ENCODE data around the gene F5. TPM values are rescaled to one million over a fixed set of nuclear protein-coding genes. Genes with fewer than 3 reads are reported as not detected.

F5 gene
- total RNA-seq, 4 donors from 2014 or later: 0.79 to 3.0 (median 1.8) TPM

DNA sequence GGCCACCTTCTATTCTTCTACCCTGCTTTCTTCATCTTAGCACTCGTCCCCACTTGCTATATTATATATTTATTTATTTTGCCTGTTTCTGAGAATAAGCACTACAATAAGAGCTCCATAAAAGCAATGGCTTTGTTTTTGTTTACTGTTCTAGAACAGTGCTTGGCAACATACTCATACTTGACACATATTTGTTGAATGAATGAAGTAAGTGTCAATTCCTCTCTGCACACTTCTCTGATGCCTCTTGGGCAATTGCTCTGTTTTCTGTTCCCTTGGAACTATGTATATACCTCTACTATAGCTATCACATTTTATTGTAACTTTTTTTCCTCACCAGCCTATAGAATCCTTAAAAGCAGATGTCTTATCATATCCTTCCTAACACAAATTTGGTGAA, 93.0 kb downstream of the F5 start:
- WGBS, 2 donors: 93 to 96% methylated on average over 1 of the region's 1 CpG
- TF ChIP-seq, protein P1, sequence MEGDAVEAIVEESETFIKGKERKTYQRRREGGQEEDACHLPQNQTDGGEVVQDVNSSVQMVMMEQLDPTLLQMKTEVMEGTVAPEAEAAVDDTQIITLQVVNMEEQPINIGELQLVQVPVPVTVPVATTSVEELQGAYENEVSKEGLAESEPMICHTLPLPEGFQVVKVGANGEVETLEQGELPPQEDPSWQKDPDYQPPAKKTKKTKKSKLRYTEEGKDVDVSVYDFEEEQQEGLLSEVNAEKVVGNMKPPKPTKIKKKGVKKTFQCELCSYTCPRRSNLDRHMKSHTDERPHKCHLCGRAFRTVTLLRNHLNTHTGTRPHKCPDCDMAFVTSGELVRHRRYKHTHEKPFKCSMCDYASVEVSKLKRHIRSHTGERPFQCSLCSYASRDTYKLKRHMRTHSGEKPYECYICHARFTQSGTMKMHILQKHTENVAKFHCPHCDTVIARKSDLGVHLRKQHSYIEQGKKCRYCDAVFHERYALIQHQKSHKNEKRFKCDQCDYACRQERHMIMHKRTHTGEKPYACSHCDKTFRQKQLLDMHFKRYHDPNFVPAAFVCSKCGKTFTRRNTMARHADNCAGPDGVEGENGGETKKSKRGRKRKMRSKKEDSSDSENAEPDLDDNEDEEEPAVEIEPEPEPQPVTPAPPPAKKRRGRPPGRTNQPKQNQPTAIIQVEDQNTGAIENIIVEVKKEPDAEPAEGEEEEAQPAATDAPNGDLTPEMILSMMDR (IDR thresholded peaks at IDR 0.05): no peak
- TF ChIP-seq POLR2A (IDR thresholded peaks at IDR 0.05): no peak
- Histone ChIP-seq H3K9me3 (no peaks in the 10 kb centered on the region), H3K36me3 (no peaks in the 10 kb centered on the region), H3K4me1 (no peaks in the 10 kb centered on the region), H3K27ac (no peak overlapping the region), H3K27me3 (no peaks in the 10 kb centered on the region), H3K4me3 (replicated peaks in 1 of 3) (no peak overlapping the region)
- intact Hi-C loops (cut with DNase I): no loop called here
- no peak for DNase-seq

DNA sequence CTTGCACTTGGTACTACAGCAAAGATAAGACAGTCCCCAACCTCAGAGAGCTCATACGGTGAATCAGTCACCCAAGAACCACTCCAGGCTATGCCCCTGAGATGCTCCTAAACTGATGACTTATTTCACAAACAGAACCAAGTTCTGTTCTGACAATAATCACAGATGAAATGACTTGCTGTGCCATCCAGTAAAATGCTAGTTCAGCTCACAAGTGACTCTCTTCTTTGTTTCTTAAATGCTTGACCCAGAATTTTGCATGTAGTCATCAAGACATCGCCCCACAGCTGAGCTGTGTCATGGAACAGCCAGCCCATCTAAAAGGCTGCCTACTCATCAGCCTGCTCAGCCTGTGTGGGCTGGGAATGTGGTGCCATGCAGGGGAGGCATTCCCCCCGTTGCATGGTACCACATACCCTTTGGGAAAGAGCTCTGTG, 94.4 kb downstream of the F5 start:
- no peak overlapping the region for H3K4me3 ChIP-seq (replicated peaks in 1 of 3)
- 84 to 92% methylated on average over 3 of the region's 3 CpGs for WGBS, 2 donors
- no peaks in the 10 kb centered on the region for H3K36me3 ChIP-seq
- peaks cover 0 to 8% of the 10 kb centered on the region in 2 donors for H3K4me1 ChIP-seq
- H3K27me3 ChIP-seq: no peaks in the 10 kb centered on the region
- DNase-seq: no peak
- TF ChIP-seq, protein P1 (IDR thresholded peaks at IDR 0.05): no peak
- no peak for TF ChIP-seq POLR2A (IDR thresholded peaks at IDR 0.05)
- H3K9me3 ChIP-seq: no peaks in the 10 kb centered on the region
- no peak overlapping the region for H3K27ac ChIP-seq
- intact Hi-C loops (cut with DNase I): no loop called here

DNA sequence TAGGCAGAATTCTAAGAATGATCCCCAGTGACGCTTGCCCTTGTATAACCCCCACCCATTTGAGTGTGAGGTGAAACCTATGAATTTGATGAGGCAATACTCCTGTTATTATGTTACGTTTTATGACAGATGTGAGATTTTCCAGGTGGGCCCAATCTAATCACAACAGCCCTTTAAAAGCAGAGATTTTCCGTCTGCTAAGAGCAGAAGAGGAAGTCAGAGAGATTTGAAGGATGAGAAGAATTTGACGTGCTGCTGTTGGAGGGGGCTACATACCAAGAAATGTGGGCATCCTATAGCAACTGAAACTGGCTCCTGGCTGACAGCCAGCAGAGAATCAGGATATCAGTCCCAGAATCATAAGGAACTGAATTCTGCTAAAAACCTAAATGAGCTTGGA, 98.1 kb downstream of the F5 start:
- WGBS, 2 donors: 91% methylated on average over 4 of the region's 4 CpGs
- Histone ChIP-seq H3K27me3 (no peaks in the 10 kb centered on the region), H3K27ac (no peak overlapping the region), H3K4me3 (replicated peaks in 1 of 3) (no peak overlapping the region), H3K36me3 (no peaks in the 10 kb centered on the region), H3K9me3 (no peaks in the 10 kb centered on the region), H3K4me1 (peaks cover 14 to 15% of the 10 kb centered on the region in 2 donors)
- no peak for DNase-seq
- TF ChIP-seq, protein P1 (IDR thresholded peaks at IDR 0.05): no peak
- TF ChIP-seq POLR2A (IDR thresholded peaks at IDR 0.05): no peak
- intact Hi-C loops (cut with DNase I): no loop called here

DNA sequence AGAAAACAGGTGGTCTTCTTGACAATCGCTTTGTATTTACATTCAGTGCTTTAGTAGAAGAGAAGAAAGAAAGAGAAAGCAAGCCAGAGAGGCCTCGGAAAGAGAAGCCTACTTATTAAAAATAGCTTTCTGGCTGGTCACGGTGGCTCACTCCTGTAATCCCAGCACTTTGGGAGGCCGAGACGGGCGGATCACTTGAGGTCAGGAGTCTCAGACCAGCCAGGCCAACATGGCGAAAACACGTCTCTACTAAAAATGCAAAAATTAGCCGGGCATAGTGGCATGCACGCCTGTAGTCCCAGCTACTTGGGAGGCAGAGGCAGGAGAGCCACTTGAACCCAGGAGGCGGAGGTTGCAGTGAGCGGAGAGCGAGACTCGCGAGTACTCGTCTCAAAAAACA, 98.7 kb downstream of the F5 start:
- H3K36me3 ChIP-seq: no peaks in the 10 kb centered on the region
- WGBS, 2 donors: 80 to 91% methylated on average over 16 of the region's 16 CpGs
- H3K27ac ChIP-seq: peak overlapping the region in 2 of 3 donors; percentile 98
- TF ChIP-seq, protein P1 (IDR thresholded peaks at IDR 0.05): no peak
- TF ChIP-seq POLR2A (IDR thresholded peaks at IDR 0.05): no peak
- intact Hi-C loops (cut with DNase I): no loop called here
- H3K4me1 ChIP-seq: peaks cover 16 to 18% of the 10 kb centered on the region in 2 donors
- H3K27me3 ChIP-seq: no peaks in the 10 kb centered on the region
- no peak overlapping the region for H3K4me3 ChIP-seq (replicated peaks in 1 of 3)
- DNase-seq: peak in 1 of 2 donors; percentile 14
- no peaks in the 10 kb centered on the region for H3K9me3 ChIP-seq

DNA sequence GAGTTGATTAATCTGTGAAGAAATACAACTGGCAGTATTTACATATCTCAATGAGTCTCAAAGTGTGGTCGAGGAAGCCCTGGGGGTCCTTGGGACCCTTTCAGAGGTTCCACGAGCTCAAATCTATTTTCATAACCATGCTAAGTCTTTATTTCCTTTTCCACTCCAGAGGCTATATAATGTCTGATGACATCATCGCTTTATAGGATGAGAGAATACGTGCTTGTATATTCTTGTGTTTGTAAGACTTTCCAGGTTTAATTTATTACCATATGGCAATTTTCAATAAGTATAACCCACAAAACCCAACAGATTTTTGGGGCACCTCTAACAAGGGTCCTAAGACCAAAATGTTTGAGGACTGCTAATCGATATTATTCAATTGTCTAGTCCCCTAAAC, 99.1 kb downstream of the F5 start:
- 91% methylated on average over 5 of the region's 5 CpGs for WGBS, 2 donors
- Histone ChIP-seq H3K4me3 (replicated peaks in 1 of 3) (peak overlapping the region in 1 of 3 donors; percentile 87), H3K9me3 (no peaks in the 10 kb centered on the region), H3K36me3 (no peaks in the 10 kb centered on the region), H3K27ac (peak overlapping the region; percentile 97 to 98 (median 98)), H3K4me1 (peaks cover 16 to 23% of the 10 kb centered on the region in 2 donors), H3K27me3 (no peaks in the 10 kb centered on the region)
- intact Hi-C loops (cut with DNase I): no loop called here
- TF ChIP-seq POLR2A (IDR thresholded peaks at IDR 0.05): no peak
- TF ChIP-seq, protein P1 (IDR thresholded peaks at IDR 0.05): no peak
- no peak for DNase-seq
